Fibroblast of villous mesenchyme (primary cell): ENCODE measurements around the gene ANGEL1. TPM values are rescaled to one million over a fixed set of nuclear protein-coding genes. Genes with fewer than 3 reads are reported as not detected.
A peak's percentile ranks its signal among the peaks of the same experiment; 100 is the strongest.

Source experiments
- DNase-seq: peaks from one replicate; pipeline ENCODE4 v3.0.0-alpha.2; 2010; ENCODE audit warnings: low read depth
- H3K4me3 ChIP-seq: 2 replicates; pipeline ENCODE4 v1.5.1; 2011; ENCODE audit warnings: low read depth, mild to moderate bottlenecking, low read length
- total RNA-seq: library from RNA; depleted of rRNA; stranded (reverse); fragments of >200 nt; gene quantifications from 2 replicates; pipeline ENCODE4 v1.2.3, GENCODE V29; 2012
- TF ChIP-seq, protein P1 (sequence below): IDR thresholded peaks from 2 replicates; pipeline ENCODE4 v1.5.1; 2012; ENCODE audit warnings: low read depth, mild to moderate bottlenecking, low read length; ENCODE audit not compliant: insufficient read depth

ANGEL1 gene
- total RNA-seq, 1 donor, result 10.4 TPM

GRCh38 chr14:76792422-76792821, 20.3 kb downstream of the ANGEL1 start:
- peak; percentile 13 for DNase-seq
- TF ChIP-seq, protein P1, sequence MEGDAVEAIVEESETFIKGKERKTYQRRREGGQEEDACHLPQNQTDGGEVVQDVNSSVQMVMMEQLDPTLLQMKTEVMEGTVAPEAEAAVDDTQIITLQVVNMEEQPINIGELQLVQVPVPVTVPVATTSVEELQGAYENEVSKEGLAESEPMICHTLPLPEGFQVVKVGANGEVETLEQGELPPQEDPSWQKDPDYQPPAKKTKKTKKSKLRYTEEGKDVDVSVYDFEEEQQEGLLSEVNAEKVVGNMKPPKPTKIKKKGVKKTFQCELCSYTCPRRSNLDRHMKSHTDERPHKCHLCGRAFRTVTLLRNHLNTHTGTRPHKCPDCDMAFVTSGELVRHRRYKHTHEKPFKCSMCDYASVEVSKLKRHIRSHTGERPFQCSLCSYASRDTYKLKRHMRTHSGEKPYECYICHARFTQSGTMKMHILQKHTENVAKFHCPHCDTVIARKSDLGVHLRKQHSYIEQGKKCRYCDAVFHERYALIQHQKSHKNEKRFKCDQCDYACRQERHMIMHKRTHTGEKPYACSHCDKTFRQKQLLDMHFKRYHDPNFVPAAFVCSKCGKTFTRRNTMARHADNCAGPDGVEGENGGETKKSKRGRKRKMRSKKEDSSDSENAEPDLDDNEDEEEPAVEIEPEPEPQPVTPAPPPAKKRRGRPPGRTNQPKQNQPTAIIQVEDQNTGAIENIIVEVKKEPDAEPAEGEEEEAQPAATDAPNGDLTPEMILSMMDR, result no peak
- H3K4me3 ChIP-seq, result no peak overlapping the region

GRCh38 chr14:76786601-76787000, 26.1 kb downstream of the ANGEL1 start:
- no peak for DNase-seq
- TF ChIP-seq, protein P1, result no peak
- H3K4me3 ChIP-seq, result no peak overlapping the region

DNA sequence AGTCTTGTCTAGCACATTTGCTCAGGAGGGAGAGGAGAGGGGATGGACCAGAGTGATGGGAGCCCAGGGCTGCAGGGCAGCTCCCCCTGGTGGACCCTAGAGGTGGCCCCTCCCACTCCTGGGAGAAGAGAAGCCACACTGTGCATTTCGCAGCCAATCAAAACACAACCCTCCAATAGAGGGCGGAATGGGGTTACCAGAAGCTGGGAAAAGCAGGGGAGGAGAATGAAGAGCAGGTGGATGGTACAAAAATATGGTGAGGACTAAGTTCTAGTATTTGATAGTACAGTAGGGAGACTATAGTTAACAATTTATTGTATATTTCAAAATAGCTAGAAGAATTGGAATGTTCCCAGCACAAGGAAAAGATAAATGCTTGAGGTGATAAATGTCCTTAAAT, 27.8 kb downstream of the ANGEL1 start:
- TF ChIP-seq, protein P1, result peak; percentile 93
- H3K4me3 ChIP-seq, result no peak overlapping the region
- DNase-seq, result peak; percentile 80

DNA sequence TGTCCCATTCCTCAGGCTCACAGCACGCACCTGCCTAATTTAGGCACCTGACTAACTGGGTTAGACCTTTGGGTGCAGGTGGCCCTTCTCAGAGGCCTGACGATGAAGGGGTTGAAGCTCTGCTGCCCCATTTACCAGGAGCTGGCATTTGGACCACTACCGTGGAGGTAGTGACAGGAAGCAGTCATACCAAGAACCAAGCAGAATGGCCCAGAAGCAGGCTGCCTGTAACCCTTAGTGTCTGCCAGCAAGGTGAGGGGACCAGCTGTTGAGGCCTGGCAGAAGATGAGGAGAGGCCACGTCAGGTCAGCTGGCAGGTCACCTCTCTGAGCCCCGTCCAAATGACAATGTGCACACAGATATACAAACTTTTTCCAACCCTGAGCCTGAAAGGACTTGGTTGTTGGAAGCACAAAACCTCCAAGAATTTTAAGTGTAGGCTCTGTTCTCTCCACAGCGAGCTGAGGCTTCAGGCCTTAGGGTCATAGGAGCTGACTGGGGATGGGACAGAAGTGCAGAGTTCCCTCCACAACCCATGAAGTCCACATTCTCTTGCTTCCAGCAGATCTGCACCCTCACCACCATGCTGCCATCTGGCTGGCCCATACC, 28.3 kb downstream of the ANGEL1 start:
- DNase-seq, result no peak
- no peak overlapping the region for H3K4me3 ChIP-seq
- TF ChIP-seq, protein P1, result no peak

- DNase-seq, result no peak
- TF ChIP-seq, protein P1, result no peak
- H3K4me3 ChIP-seq, result no peak overlapping the region
Observed at GRCh38 chr14:76782885-76783566, 29.7 kb downstream of the ANGEL1 start.

GRCh38 chr14:76782115-76782884, 30.4 kb downstream of the ANGEL1 start:
- TF ChIP-seq, protein P1, result no peak
- H3K4me3 ChIP-seq, result no peak overlapping the region
- no peak for DNase-seq
